NCI-H2227 treated with DMSO at 0.1 percent for 48 hours (cell line): ENCODE measurements around the gene PADI2.

Experiments used
- DNase-seq: peaks from one replicate; lab custom pipeline; 2025; lab: John Stamatoyannopoulos, UW

Gene PADI2

DNA sequence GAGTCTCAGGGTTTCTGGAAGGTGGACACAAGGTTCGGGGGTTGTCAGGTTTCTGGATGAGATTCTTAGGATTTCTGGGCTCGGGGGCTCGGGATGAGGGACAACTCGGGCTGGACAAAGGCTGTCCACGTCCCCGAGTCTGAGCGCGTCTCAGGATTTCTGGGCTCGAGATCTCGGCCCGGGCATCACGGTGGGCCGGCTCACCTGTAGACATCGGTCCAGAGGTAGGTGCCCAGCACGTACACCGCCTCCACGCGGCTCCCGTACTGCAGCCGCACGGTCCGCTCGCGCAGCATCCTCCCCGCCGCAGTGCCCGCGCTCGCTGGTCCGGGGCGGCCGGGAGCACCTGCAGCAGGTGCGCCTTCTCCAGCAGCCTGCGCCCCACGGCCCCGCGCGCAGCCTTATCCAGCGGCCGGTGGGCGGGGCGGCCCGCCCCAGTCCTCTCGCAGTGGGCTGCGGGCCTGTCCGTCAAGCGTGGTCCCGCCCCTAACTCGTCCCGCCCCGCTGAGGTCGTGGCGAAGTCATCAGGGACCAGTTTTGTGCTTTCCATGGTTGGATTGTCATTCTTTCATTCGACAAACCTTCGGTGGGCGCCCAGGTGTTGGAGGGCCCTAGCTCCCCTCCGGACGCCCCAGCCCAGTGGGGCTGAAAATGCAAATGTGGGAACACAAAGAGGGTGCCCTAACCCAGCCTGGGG lies at the start of gene PADI2:
Gene PADI2, minus strand, starts transcription at position 376 of the 697 bp plus-strand sequence. Its CDS starts 80 bp downstream, at position 296.
- peak; percentile 26 for DNase-seq

DNA sequence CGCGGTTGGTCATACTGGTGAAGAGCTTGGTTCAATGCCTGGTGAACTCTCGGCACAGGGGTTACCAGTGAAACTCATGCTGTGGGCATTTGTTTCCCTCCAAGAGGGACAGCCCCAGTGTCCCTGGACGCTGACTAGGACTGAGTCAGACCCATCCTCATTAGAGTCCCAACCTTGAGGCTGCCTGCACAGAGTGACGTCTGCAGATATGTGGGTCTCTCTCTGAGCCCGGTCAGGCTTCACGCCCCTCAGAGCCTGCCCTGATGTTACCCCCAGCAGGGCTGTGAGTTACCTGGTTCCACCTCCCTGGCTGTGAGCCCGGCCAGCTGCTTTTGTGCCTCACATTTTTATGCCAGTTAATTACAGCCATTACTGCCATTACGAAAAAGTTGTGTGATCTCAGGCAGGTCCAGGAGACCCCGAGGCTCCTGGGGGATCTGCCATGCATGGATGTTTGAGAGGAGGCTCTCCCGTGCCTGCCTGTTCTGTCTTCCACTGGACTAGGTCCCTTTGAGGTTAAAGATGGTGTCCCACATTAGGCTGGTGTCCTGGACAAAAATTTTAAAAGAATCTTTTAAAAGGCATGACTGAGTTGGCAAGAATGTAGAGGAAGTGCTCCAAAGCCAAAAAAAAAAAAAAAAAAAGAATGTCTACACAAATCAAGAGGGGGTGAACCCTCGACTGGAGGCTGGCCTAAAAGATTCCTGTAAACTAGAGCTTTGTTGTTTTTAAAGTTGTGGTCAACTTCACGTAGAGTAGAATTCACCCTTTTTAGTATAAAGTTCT lies 49.0 kb upstream of the PADI2 start:
- DNase-seq: peak; percentile 63

DNA sequence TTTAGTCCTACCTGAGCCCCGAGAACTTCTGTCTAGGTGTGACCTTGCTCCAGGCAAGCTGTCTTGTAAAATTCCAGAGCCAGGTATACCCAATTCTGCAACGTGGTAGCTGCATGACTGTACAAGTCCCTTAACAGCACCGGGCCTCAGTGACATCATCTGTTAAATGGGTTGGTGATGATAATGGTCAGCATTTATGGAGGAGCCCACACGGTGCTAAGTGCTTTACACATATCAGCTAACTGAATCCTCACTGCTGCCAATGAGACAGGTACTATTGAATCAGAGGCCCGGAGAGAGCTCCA lies 48.5 kb upstream of the PADI2 start:
- DNase-seq: no peak

DNA sequence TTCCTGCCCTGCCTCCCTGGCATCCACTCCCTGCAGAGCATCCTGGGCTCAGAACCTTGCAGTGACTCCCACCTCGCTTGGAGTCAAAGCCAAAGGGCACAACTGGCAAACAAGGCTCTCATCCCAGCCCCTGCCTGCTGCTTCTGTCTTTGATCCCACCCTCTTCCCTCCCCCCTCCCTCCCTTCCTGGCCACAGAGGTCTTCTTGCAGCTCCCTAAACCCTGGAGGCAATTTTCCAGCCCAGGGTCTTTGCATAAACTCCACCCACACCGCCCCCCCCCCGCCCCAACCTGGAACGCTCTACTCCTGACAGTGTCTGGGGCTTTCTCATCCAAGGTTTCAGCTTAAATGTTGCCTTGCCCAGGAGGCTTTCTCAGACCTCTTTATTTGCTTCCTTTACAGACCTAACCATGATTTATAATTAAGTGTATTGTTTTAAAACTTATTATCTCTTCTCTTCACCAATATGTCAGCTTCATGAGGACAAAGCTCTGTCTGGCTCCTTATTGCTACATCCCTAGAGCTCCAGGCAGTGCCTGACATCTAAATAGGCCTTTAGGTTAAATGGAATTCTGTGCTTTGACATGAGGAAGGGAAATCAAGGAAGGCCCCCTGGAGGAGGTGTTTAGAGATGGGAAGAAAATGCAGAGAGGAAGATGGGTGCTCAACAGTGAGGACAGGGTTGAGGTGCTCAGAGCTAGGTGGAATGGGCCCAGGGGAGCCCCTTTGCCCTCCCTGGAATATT lies 48.0 kb upstream of the PADI2 start:
- no peak for DNase-seq

DNA sequence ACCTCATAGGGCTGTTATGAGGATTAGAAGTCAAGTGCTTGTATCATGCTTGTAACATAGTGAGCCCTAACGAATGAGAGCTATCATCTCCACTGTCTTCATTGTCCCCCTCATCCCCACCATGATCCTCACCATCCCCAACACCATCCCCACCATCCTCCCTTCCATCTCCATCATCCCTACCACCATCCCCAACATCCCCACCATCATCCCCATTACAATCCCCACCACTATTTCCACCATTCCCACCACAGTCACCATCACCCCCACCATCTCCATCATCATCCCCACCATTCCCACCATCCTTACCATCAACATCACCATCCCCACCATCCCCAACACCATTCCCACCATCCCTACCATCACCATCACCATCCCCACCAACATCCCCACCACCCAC lies 46.6 kb upstream of the PADI2 start:
- no peak for DNase-seq

DNA sequence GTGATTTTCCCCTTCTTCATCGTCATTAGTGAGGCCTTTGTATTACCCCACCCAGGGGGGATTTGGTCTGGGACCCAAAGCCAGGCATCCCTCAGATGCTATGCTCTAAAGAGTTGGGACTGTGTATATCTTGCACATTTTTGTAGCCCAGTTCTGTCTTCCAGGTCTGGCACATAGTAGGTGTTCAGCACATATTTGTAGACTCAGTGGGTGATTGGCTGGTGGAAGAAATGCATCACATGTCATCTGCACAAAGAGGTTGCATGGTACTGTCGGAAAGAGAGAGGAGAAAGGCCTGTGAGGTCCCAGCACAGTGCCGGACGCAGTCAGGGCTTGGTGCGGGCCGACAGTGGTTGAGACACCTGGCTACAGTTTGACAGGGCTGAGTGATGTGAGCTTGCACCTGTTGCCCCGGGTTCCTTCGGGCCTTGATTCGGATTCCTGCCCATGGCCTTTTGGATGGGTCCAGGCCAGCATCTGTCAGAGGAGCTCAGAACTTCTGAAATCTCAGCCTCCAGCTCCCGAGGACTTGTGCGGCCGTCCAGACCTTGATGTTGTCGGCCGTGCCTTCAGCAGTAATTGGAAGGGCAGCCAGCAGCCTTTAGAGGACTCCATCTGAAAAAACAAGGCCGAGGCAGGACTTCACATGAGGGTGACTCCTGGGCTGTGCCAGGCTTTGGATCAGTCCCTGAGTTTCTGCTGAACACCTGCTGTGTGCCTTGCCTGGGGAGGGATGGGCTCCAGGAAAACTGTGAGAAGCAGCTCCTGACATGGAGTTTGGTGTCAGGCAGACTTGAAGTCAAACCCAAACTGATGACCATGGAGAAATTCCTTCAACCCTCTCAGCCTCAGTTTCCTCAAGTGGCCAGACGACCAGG lies 44.8 kb upstream of the PADI2 start:
- DNase-seq: no peak

DNA sequence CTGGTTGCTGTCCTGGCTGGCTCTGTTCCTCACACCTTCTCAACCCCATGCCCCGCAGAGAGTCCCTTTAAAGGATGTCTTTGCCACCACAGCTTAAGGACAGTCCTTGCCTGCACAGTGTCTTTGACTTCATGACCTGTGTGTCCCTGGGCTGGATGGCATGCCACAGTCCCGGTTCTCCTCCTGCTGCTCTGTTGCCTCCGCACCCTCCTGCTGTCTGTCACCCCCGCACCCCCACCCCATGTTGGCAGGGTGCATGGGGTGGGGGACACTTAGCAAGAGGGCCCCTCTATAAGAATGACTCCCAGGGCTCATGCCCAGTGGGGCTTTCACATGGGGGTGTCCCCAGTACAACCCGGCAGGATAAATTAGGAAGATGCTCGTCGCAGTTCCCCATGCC lies 44.1 kb upstream of the PADI2 start:
- DNase-seq: no peak

DNA sequence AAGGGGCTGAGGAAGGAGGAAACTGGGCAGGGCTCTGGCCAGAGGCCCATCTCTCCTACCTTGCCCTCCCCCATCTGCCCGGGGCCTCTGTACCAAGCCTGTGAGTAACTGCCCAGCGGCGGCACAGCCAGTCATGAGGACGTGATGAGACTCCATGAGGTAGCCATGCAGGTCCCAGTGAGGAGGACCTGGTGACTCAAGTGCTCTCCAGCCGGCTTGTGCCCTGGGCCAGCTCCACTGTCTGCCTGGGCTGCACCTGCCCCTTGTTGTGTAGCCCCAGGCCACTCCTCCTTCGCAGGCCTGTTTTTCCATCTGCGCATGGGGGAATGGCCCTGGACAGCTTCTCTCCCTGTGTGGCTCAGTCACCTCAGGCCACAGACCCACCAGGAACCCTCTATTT lies 43.7 kb upstream of the PADI2 start:
- no peak for DNase-seq

DNA sequence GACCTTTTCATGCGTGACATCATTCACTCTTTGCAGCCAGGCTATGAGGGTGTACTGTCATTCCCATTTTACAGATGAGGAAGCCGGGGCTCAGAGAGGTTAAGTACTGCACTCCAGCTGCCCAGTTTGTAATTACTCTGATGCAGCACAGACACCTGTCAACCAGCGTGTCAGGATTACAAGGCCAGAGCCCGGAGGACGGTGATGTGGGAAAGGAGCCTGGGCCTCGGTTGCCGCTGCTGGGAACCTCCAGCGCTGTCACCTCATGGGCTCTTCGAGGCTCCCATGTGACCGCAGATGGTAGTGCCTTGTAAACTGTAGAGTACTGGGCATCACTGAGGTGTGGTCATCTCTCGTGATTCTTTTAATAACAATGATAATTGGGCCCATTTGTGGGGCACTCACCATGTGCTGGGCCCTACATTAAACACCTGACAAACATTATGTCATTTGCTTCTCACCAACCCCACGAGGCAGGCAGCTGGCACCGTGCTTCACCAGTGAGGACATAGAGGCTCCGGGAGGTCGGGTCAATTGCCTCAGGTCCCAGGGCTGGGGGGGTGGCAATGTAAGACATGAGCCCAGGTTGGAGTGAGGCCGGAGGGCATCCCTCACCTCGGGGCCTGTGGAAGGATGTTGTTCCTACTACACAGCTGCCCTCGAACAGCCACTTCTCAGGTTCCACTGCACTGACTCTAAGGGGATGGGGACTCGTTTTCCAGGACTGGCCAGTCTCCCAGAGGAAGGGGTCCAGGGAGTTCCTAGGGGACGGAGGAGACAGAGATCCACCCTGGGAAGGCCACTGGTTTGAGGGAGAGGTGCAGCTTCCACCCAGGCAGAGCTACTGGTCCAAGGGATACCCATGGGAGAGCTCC lies 42.9 kb upstream of the PADI2 start:
- no peak for DNase-seq

DNA sequence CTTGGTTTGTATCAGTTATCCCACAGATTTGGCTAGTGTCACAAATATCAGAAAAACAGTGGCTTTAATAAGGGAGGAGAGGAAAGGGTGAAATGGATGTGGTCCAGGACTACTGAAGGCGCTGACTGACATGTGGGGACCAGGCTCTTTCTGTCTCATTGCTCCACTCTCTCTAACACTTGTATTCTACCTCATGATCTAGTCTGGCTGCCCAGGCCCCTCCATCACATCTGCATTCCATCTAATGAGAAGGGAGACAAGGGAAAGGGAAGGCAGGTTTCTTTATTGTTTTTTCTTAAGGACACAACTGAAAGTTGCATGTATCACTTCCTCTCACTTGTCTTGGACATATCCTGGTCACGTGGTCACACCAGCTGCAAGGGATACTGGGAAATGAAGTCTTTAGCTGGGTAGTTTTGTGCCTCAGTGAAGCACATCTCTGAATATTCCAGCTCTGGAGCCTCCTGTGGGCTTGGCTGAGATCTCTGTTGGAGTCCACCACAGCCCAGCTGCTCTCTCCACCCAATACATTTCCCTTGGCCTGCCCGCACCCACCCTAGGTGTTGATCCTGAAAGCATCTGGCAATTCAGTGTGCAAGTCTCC lies 42.0 kb upstream of the PADI2 start:
- DNase-seq: no peak

DNA sequence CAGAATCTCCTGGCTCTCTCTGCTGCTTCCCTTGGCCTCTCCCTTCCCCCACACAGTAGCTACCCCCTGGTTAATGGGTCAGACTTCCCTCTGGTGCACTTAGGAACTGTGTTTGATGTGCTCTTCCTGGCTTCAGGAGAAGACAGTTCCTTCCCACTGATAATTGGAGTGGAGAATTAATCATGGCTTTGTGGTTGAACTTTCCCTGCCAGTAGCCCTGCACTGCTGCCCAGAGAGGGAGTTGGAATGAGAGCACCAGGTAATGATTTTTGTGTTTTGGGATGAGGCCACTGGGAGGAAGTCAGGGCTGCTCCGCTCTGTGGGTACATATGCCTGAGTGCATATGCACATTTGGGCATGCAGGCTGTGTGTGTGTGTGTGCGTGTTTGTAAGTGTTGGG lies 39.7 kb upstream of the PADI2 start:
- DNase-seq: no peak

DNA sequence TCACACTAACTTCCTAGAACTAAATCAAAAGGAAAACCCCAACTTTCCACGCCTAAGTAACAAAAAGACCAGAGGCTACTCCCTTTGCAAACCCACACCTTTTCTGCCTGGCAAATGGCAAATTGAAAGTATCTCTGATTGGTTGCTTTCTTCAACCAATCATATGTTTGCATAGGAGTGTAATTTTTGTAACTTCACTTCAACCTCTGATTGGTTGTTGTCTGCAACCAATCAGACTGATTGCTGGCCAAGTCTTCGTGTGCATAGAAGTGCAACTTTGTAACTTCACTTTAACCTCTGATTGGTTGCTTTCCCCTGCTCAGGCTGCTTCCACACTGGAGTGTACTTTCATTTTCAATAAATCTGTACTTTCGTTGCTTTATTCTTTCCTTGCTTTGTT lies 36.9 kb upstream of the PADI2 start:
- DNase-seq: no peak

DNA sequence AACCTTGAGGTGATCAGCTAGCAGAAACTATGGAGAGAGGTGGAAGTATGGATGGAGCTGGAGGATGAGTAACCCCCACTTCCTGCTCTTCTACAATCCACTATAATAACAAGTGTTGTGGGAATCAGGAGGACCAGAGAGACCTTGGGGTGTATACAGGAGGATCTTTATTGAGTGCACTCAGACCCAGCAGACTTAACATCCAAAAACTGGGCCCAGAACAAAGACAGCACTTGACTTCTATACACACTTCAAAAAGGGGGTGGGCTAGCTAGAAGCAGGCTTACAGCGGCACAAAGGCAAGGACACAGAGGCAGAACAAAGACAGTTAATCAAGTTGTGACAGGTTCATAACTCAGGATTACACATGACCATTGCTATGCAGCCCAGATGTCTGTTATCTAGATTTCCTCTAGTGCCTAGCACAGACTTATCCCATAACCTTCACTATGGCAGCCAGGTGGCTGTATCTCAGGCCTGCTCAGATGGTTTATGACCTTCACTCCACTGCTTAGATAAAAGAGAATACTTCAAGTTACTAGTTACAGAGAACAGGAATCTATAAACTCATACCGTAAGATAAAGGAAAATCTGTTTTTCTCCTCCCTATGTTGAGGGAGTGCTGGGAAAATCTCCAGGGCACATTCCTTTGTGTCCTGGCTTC lies 36.1 kb upstream of the PADI2 start:
- DNase-seq: no peak

DNA sequence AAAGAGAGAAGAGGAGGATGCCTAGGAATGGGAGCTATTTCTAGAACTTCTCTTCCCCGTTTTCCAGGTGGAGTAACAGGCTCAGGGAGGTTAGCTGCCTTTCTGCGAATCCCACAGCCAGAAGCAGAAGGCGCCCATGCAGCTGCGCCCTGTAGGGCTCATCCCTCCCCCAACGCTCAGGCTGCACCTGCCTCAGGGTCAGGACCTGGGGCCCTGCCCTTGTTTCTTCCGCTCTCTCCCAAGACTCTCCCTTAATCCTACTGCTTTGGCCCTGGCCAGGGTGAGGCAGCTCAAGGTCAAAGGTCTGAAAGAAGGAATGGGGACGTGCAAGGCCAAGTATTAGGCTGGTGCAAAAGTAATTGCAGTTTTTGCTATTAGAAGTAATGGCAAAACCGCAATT lies 30.5 kb upstream of the PADI2 start:
- DNase-seq: no peak

DNA sequence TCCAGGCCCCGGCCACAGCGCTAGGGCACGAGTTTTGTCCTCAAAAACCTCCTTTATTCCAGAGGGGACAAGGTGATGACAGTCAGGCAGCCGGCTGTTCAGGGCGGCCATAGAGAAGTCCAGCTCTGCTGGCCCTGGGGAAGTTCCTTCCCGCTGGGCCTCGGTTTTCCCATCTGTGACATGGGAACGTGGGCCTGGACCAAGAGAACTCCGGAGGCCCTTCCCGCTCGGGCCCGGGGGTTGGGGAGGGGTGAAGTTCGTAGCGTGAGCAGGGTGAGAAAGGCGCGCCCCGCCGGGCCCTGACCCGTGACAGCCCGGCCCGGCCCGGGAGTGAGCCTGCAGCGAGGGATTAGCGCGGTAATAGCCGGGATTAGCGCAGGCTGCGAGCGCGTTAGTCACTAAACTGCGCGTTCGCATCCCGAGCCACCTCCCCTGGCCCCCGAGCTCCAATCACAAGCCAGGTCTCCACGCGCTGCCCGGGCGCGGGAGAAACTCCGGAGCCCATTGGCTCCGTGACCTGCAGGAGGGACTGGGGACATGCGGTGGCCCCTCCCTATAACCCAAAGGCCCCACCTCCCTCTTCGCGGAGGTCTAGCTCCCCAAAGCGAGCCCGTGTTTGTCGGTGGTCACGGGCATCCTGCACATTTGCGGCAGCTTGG lies 29.8 kb upstream of the PADI2 start:
- DNase-seq: no peak

DNA sequence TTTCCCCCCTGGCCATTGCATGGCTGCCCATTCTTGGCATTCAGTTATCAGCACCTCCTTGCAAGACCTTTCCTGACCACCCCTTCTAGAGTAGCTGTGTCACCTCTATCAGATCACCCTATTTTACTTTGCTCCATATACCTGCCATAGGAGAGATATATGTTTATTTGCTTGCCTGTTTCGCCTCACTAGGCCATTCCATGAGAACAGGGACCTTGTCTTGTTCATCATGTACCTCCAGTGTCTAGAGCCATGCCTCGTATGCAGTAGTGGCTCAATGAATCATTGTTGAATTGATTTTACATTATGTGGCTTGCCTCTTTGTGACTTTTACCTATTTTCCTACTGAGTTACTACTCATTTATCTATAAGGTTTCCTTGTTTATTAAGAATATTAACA lies 26.4 kb upstream of the PADI2 start:
- no peak for DNase-seq

DNA sequence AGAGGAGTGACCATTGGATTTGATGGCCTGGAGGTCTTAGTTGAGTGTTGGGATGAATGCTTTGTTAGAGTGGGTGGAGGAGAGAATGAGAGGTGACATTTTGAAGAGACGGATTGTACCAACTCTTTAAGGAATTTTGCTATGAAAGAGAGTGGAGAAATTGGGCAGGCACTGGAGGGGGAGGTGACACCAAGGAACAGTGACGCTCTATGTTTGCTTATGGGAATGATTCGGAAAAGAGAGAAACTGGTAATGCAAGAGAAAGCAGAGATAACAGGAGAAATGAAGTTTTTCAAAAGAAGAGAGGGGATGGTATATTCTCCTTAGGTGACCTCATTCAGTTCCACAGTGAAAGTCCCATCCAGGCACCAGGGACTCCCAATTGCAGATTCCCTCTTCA lies 24.5 kb upstream of the PADI2 start:
- no peak for DNase-seq

DNA sequence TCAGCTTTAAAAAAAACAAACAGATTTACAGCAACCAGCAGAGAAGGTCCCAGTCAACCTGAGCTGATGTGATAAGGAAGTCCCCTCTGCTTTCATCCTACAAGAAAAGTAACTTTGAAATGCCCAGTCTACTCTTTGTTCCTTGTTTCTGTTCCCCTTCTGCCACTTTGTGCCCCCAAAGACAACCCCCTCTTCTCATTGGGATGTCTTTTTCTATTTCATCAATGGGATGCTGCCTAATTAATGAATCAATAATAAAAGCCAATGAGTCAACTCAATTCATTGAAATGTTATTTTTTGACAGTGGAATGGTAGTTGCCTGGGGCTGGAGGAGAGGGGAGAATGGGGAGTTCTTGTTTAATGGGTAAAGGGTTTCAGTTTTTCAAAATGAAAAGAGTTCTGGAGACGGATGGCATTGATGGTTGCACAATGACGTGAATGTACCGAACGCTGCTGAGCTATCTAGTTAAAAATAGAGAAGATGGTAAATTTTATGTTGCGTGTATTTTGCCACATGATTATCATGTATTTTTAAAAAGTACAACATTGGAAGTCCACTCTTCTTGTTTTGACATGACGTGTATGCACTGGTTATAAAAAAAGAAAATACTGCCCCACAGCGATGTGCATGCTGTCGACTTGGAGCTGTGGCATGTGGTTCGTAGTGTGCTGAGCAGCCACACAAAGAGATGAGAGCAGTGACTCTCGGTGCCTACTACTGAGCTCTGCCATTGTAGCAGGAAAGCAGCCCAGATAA lies 22.4 kb upstream of the PADI2 start:
- DNase-seq: no peak

DNA sequence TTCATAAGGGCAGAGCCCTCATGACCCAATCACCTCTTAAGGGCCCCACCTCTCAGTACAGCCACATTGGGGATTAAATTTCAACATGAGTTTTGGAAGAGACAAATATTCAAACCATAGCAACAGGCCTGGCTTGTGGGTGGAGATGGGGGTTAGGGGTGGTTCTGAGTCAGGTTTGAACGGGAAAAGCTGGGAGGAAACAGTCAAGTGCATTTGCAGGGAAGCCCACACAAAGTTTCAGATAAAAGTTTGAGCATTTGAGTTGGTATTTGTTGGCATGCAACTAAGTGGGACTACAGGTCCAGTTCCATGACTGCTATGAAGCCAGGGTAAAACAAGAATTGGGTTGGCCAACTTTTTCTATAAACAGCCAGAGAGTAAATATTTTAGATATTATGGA lies 21.0 kb upstream of the PADI2 start:
- no peak for DNase-seq
